HG02981 (cell line): ENCODE measurements around the gene CHD3.
"Not testable (repeated sequence)": the region's sequence is repeated elsewhere in the genome, so short reads cannot be mapped to it uniquely, and the experiment has no call there.

Experiments
- ATAC-seq: cut with Tn5 transposase; IDR thresholded peaks from one replicate; pipeline ENCODE4 v1.9.1; 2021; ENCODE audit warnings: mild to moderate bottlenecking, moderate library complexity; ENCODE audit not compliant: unreplicated experiment

CHD3 gene

GRCh38 chr17:7849751-7850504, 38.7 kb upstream of the CHD3 start:
- no peak for ATAC-seq

GRCh38 chr17:7850701-7851437, 37.7 kb upstream of the CHD3 start:
- no peak for ATAC-seq

- peak; percentile 58 for ATAC-seq
Observed at GRCh38 chr17:7851438-7852261, 36.9 kb upstream of the CHD3 start.

- ATAC-seq = no peak
Observed at GRCh38 chr17:7852262-7852670, 36.3 kb upstream of the CHD3 start.

- ATAC-seq = no peak
Observed at GRCh38 chr17:7852919-7853690, 35.5 kb upstream of the CHD3 start.

GRCh38 chr17:7853691-7854038, 34.9 kb upstream of the CHD3 start:
- no peak for ATAC-seq

- ATAC-seq = no peak
Observed at GRCh38 chr17:7854078-7854777, 34.4 kb upstream of the CHD3 start.

- ATAC-seq = no peak
Observed at GRCh38 chr17:7854851-7855659, 33.5 kb upstream of the CHD3 start, which contains the start of gene TMEM88. TSS of gene TMEM88 (plus strand) at chr17:7855066. CDS start at chr17:7855075, 9 bp downstream.

GRCh38 chr17:7855660-7856010, 33.0 kb upstream of the CHD3 start:
- ATAC-seq = no peak

GRCh38 chr17:7856011-7856810, 32.4 kb upstream of the CHD3 start:
- ATAC-seq = no peak

GRCh38 chr17:7856811-7857712, 31.5 kb upstream of the CHD3 start, which contains the start of gene NAA38:
TSS of gene NAA38 (minus strand) at chr17:7857559. CDS start at chr17:7857463, 96 bp downstream.
- ATAC-seq = peak; percentile 75

GRCh38 chr17:7857713-7858521, 30.7 kb upstream of the CHD3 start, which contains the start of gene CYB5D1:
TSS of gene CYB5D1 (plus strand) at chr17:7858003. CDS start at chr17:7858135, 132 bp downstream.
- peak; percentile 28 for ATAC-seq

- no peak for ATAC-seq
Observed at GRCh38 chr17:7858522-7858810, 30.1 kb upstream of the CHD3 start.

GRCh38 chr17:7859028-7859427, 29.6 kb upstream of the CHD3 start:
- ATAC-seq = no peak

GRCh38 chr17:7862692-7863437, 25.7 kb upstream of the CHD3 start:
- ATAC-seq = no peak

- ATAC-seq = not testable (repeated sequence)
Observed at GRCh38 chr17:7864384-7864783, 24.2 kb upstream of the CHD3 start.
